Calu3 (cell line): ENCODE data around the gene SEMA3B. TPM values are rescaled to one million over a fixed set of nuclear protein-coding genes. Genes with fewer than 3 reads are reported as not detected.
A peak's percentile ranks its signal among the peaks of the same experiment; 100 is the strongest.
"Not testable (repeated sequence)": the region's sequence is repeated elsewhere in the genome, so short reads cannot be mapped to it uniquely, and the experiment has no call there.

Experiments
- BruUV-seq: library from RNA; stranded (reverse); fragments of 400-500 nt; replicated peaks from 2 replicates; lab custom pipeline; 2021; lab: Mats Ljungman, UMichigan
- CTCF ChIA-PET: fragments of 300-600 bp; sonication (Branson Sonifier 250); formaldehyde crosslinking; loops from one replicate; lab custom pipeline; 2022; ENCODE audit warnings: antibody characterized with exemption; lab: Charles Lee
- DNase-seq: peaks from one replicate; pipeline ENCODE4 v3.0.0; 2022
- H3K27ac Mint-ChIP-seq: one replicate; pipeline ENCODE4 v1.8.0; 2022; ENCODE audit warnings: mixed read lengths; ENCODE audit not compliant: unreplicated experiment
- H3K27me3 Mint-ChIP-seq: one replicate; pipeline ENCODE4 v1.8.0; 2022; ENCODE audit warnings: mixed read lengths; ENCODE audit not compliant: unreplicated experiment
- H3K36me3 Mint-ChIP-seq: one replicate; pipeline ENCODE4 v1.8.0; 2022; ENCODE audit warnings: mild to moderate bottlenecking, moderate library complexity, mixed read lengths; ENCODE audit not compliant: insufficient read depth, unreplicated experiment
- H3K4me1 Mint-ChIP-seq: one replicate; pipeline ENCODE4 v1.8.0; 2022; ENCODE audit warnings: mild to moderate bottlenecking, low read depth, mixed read lengths; ENCODE audit not compliant: unreplicated experiment
- H3K4me3 Mint-ChIP-seq: one replicate; pipeline ENCODE4 v1.8.0; 2022; ENCODE audit warnings: mild to moderate bottlenecking, low read depth, moderate library complexity, mixed read lengths; ENCODE audit not compliant: unreplicated experiment
- H3K9me3 Mint-ChIP-seq: one replicate; pipeline ENCODE4 v1.8.0; 2022; ENCODE audit warnings: low read depth, mixed read lengths; ENCODE audit not compliant: unreplicated experiment
- CTCF ChIP-seq: fragments of 200-600 bp; IDR thresholded peaks from one replicate; pipeline ENCODE4 v1.8.0; 2022; ENCODE audit warnings: antibody characterized with exemption; ENCODE audit not compliant: unreplicated experiment
- intact Hi-C: fragments of 100-400 bp; cut with micrococcal nuclease; formaldehyde crosslinking; loops from one replicate; pipeline ENCODE4 v1.10.0; 2022; ENCODE audit not compliant: unreplicated experiment
- total RNA-seq: library from RNA; stranded (reverse); gene quantifications from 2 replicates; pipeline ENCODE4 v1.2.3, GENCODE V29; 2022

The SEMA3B gene
- total RNA-seq, 1 experiment from 2014 or later, result 20.3 TPM

GRCh38 chr3:50227390-50228183 is 41.4 kb upstream of the SEMA3B start:
- H3K9me3 Mint-ChIP-seq, result no peaks in the 10 kb centered on the region
- peak overlapping the region; percentile 75 for H3K4me3 Mint-ChIP-seq
- peaks cover 26% of the 10 kb centered on the region for H3K27me3 Mint-ChIP-seq
- DNase-seq, result peak; percentile 97
- peak; percentile 73 for TF ChIP-seq CTCF
- peak overlapping the region; percentile 60 for H3K27ac Mint-ChIP-seq
- intact Hi-C loops, result loop anchor here (1.0 to 2.0 kb wide), 2 partner anchors 46 to 107 kb away; no protein-coding TSS in a partner anchor
- peaks cover 30% of the 10 kb centered on the region for H3K36me3 Mint-ChIP-seq
- peaks cover 27% of the 10 kb centered on the region for H3K4me1 Mint-ChIP-seq
- CTCF ChIA-PET, result interaction anchor here (0.9 to 2.1 kb wide), 8 partner anchors 8 to 110 kb away, joined by 4 to 13 read pairs (median 6); partner anchors contain the start of genes GNAI2 and SEMA3B
- no TSS peak for BruUV-seq

- Mint-ChIP-seq H3K36me3 (peaks cover 35% of the 10 kb centered on the region), H3K4me1 (peaks cover 27% of the 10 kb centered on the region), H3K27ac (peak overlapping the region; percentile 60), H3K4me3 (peak overlapping the region; percentile 75), H3K27me3 (peaks cover 26% of the 10 kb centered on the region)
- CTCF ChIA-PET, result interaction anchor here (0.7 to 2.1 kb wide), 3 partner anchors 18 to 41 kb away, joined by 3 to 13 read pairs (median 5); partner anchors contain the start of gene SEMA3B
- intact Hi-C loops, DNase-seq, BruUV-seq, H3K9me3 Mint-ChIP-seq: not testable (repeated sequence)
These were observed 40.7 kb upstream of the SEMA3B start for GRCh38 chr3:50228184-50228763.

GRCh38 chr3:50229490-50229889 is 39.5 kb upstream of the SEMA3B start:
- H3K27me3 Mint-ChIP-seq, result peaks cover 15% of the 10 kb centered on the region
- H3K4me3 Mint-ChIP-seq, result no peak overlapping the region
- peaks cover 27% of the 10 kb centered on the region for H3K4me1 Mint-ChIP-seq
- no TSS peak for BruUV-seq
- CTCF ChIA-PET, result interaction anchor here (0.6 kb wide), 1 partner anchor 123 kb away, joined by 3 read pairs; no protein-coding TSS in a partner anchor
- H3K36me3 Mint-ChIP-seq, result peaks cover 35% of the 10 kb centered on the region
- DNase-seq, result no peak
- no peaks in the 10 kb centered on the region for H3K9me3 Mint-ChIP-seq
- intact Hi-C loops, result no loop called here
- no peak overlapping the region for H3K27ac Mint-ChIP-seq
- no peak for TF ChIP-seq CTCF

GRCh38 chr3:50230104-50230793 is 38.7 kb upstream of the SEMA3B start:
- no peak for DNase-seq
- H3K4me1 Mint-ChIP-seq, result peaks cover 27% of the 10 kb centered on the region
- H3K27ac Mint-ChIP-seq, result no peak overlapping the region
- H3K4me3 Mint-ChIP-seq, result no peak overlapping the region
- CTCF ChIA-PET, result no interaction called here
- H3K27me3 Mint-ChIP-seq, result peaks cover 7% of the 10 kb centered on the region
- no peaks in the 10 kb centered on the region for H3K9me3 Mint-ChIP-seq
- no TSS peak for BruUV-seq
- peaks cover 35% of the 10 kb centered on the region for H3K36me3 Mint-ChIP-seq
- no peak for TF ChIP-seq CTCF
- intact Hi-C loops, result no loop called here
